ENCODE measurements around the gene MED27.
A peak's percentile ranks its signal among the peaks of the same experiment; 100 is the strongest.

Gene MED27

GRCh38 chr9:132040808-132041207 is 38.9 kb downstream of the MED27 start:
- no peak for DNase-seq

- no peak for DNase-seq
These were observed 39.4 kb downstream of the MED27 start for GRCh38 chr9:132040246-132040645.

GRCh38 chr9:132039284-132039683 is 40.4 kb downstream of the MED27 start:
- DNase-seq: no peak

- no peak for DNase-seq
These were observed 42.2 kb downstream of the MED27 start for GRCh38 chr9:132037458-132037857.

GRCh38 chr9:132036521-132036920 is 43.1 kb downstream of the MED27 start:
- no peak for DNase-seq

GRCh38 chr9:132035679-132036078 is 44.0 kb downstream of the MED27 start:
- no peak for DNase-seq

- DNase-seq: no peak
These were observed 47.3 kb downstream of the MED27 start for GRCh38 chr9:132032238-132032950.

GRCh38 chr9:132031467-132032237 is 48.0 kb downstream of the MED27 start:
- no peak for DNase-seq

- DNase-seq: no peak
These were observed 48.9 kb downstream of the MED27 start for GRCh38 chr9:132030626-132031325.

- no peak for DNase-seq
These were observed 51.7 kb downstream of the MED27 start for GRCh38 chr9:132027752-132028663.

- peak; percentile 67 for DNase-seq
These were observed 52.6 kb downstream of the MED27 start for GRCh38 chr9:132026932-132027585.

- DNase-seq: no peak
These were observed 53.9 kb downstream of the MED27 start for GRCh38 chr9:132025766-132026165.

GRCh38 chr9:132024589-132024988 is 55.1 kb downstream of the MED27 start:
- DNase-seq: no peak

GRCh38 chr9:132023419-132024180 is 56.1 kb downstream of the MED27 start:
- no peak for DNase-seq

- no peak for DNase-seq
These were observed 58.7 kb downstream of the MED27 start for GRCh38 chr9:132020820-132021510.

- DNase-seq: no peak
These were observed 59.4 kb downstream of the MED27 start for GRCh38 chr9:132020272-132020671.

- no peak for DNase-seq
These were observed 60.0 kb downstream of the MED27 start for GRCh38 chr9:132019702-132020101.

- no peak for DNase-seq
These were observed 60.7 kb downstream of the MED27 start for GRCh38 chr9:132018957-132019405.

GRCh38 chr9:132016456-132016855 is 63.2 kb downstream of the MED27 start:
- no peak for DNase-seq

GRCh38 chr9:132015866-132016265 is 63.8 kb downstream of the MED27 start:
- no peak for DNase-seq
